Spinal cord (tissue), 10 donors: ENCODE measurements around the gene GABRB1. TPM values are rescaled to one million over a fixed set of nuclear protein-coding genes. Genes with fewer than 3 reads are reported as not detected.

Experiments
- DNase-seq, 6 donors: peaks; one replicate each; pipeline versions ENCODE4 v3.0.0 to v3.0.0-alpha.2; 2013 to 2015; ENCODE audit warnings: low spot score in 6 of 6, low read depth in 4 of 6
- H3K27ac ChIP-seq: one replicate; pipeline ENCODE4 v1.5.1; 2013; ENCODE audit warnings: low read depth, low read length, control low read depth
- H3K27me3 ChIP-seq: one replicate; pipeline ENCODE4 v1.6.1; 2013; ENCODE audit warnings: low read length; ENCODE audit not compliant: control insufficient read depth, insufficient read depth
- H3K36me3 ChIP-seq: one replicate; pipeline ENCODE4 v1.6.1; 2013; ENCODE audit warnings: low read length; ENCODE audit not compliant: control insufficient read depth, insufficient read depth
- H3K4me1 ChIP-seq: one replicate; pipeline ENCODE4 v1.6.1; 2013; ENCODE audit warnings: low read length; ENCODE audit not compliant: control insufficient read depth, insufficient read depth
- H3K4me3 ChIP-seq: one replicate; pipeline ENCODE4 v1.5.1; 2013; ENCODE audit warnings: low read depth, low read length, control low read depth
- H3K9me3 ChIP-seq: one replicate; pipeline ENCODE4 v1.6.1; 2013; ENCODE audit warnings: low read length; ENCODE audit not compliant: control insufficient read depth, insufficient read depth
- WGBS: methylation state at CpG from one replicate; pipeline ENCODE4 v1.1.5; 2013; ENCODE audit warnings: missing lambda C conversion rate; ENCODE audit not compliant: insufficient coverage; 5-methylcytosine and 5-hydroxymethylcytosine counted together
- polyA plus RNA-seq, 2 donors: library from polyadenylated mRNA; unstranded; fragments of 120-200 nt; gene quantifications; one replicate each; pipeline ENCODE4 v1.2.1, GENCODE V29; 2013; ENCODE audit not compliant: insufficient read length in 2 of 2
- total RNA-seq, 2 donors: library from RNA; depleted of rRNA in 1 of 2; stranded (reverse); fragments of 120-200 nt in 1 of 2; fragments of >200 nt in 1 of 2; gene quantifications; one replicate each; pipeline versions ENCODE4 v1.2.3 to v1.2.4, GENCODE V29; 2013 to 2014
- donor health status: healthy.

The GABRB1 gene
- total and polyA plus RNA-seq, 4 donors, result 5.1 to 49.1 (median 10.3) TPM

- Histone ChIP-seq H3K9me3 (no peaks in the 10 kb centered on the region), H3K27ac (no peak overlapping the region), H3K27me3 (no peaks in the 10 kb centered on the region), H3K4me1 (no peaks in the 10 kb centered on the region), H3K4me3 (no peak overlapping the region), H3K36me3 (no peaks in the 10 kb centered on the region)
- no CpG with 5 or more reads among the region's 1 CpG for WGBS
- peak in 1 of 6 donors; percentile 53 for DNase-seq
Observed at GRCh38 chr4:47095884-47096283, 64.5 kb downstream of the GABRB1 start.

- Histone ChIP-seq H3K27me3 (no peaks in the 10 kb centered on the region), H3K27ac (no peak overlapping the region), H3K4me1 (no peaks in the 10 kb centered on the region), H3K9me3 (no peaks in the 10 kb centered on the region), H3K4me3 (no peak overlapping the region), H3K36me3 (no peaks in the 10 kb centered on the region)
- DNase-seq, result no peak
- no CpG with 5 or more reads among the region's 1 CpG for WGBS
Observed at GRCh38 chr4:47101453-47101852, 70.1 kb downstream of the GABRB1 start.

GRCh38 chr4:47104986-47105385 lies 73.6 kb downstream of the GABRB1 start:
- 100% methylated on average over 1 of the region's 1 CpG for WGBS

GRCh38 chr4:47106561-47106960 lies 75.2 kb downstream of the GABRB1 start:
- WGBS, result no CpG with 5 or more reads among the region's 1 CpG
- Histone ChIP-seq H3K27me3 (no peaks in the 10 kb centered on the region), H3K36me3 (no peaks in the 10 kb centered on the region), H3K4me3 (no peak overlapping the region), H3K27ac (no peak overlapping the region), H3K9me3 (no peaks in the 10 kb centered on the region), H3K4me1 (no peaks in the 10 kb centered on the region)
- no peak for DNase-seq

More at GRCh38 chr4:47104986-47105385, 73.6 kb downstream of the GABRB1 start:
- Histone ChIP-seq H3K4me3 (no peak overlapping the region), H3K9me3 (no peaks in the 10 kb centered on the region), H3K4me1 (no peaks in the 10 kb centered on the region), H3K27me3 (no peaks in the 10 kb centered on the region), H3K36me3 (no peaks in the 10 kb centered on the region), H3K27ac (no peak overlapping the region)
- no peak for DNase-seq

GRCh38 chr4:47109379-47109778 lies 78.0 kb downstream of the GABRB1 start:
- Histone ChIP-seq H3K9me3 (no peaks in the 10 kb centered on the region), H3K27me3 (no peaks in the 10 kb centered on the region), H3K4me1 (no peaks in the 10 kb centered on the region), H3K36me3 (no peaks in the 10 kb centered on the region), H3K4me3 (no peak overlapping the region), H3K27ac (no peak overlapping the region)
- 100% methylated on average over 1 of the region's 2 CpGs for WGBS
- no peak for DNase-seq

- Histone ChIP-seq H3K27ac (no peak overlapping the region), H3K4me3 (no peak overlapping the region), H3K9me3 (no peaks in the 10 kb centered on the region), H3K4me1 (no peaks in the 10 kb centered on the region), H3K36me3 (no peaks in the 10 kb centered on the region), H3K27me3 (no peaks in the 10 kb centered on the region)
- no CpG with 5 or more reads among the region's 1 CpG for WGBS
- peak in 1 of 6 donors; percentile 58 for DNase-seq
Observed at GRCh38 chr4:47110546-47111132, 79.3 kb downstream of the GABRB1 start.

GRCh38 chr4:47118192-47118929 lies 87.0 kb downstream of the GABRB1 start:
- H3K4me1 ChIP-seq, result no peaks in the 10 kb centered on the region
- H3K27me3 ChIP-seq, result no peaks in the 10 kb centered on the region
- no peak overlapping the region for H3K4me3 ChIP-seq
- no peak overlapping the region for H3K27ac ChIP-seq
- peak in 1 of 6 donors; percentile 27 for DNase-seq
- no peaks in the 10 kb centered on the region for H3K36me3 ChIP-seq
- H3K9me3 ChIP-seq, result no peaks in the 10 kb centered on the region
- WGBS, result no CpG with 5 or more reads among the region's 3 CpGs

- H3K27ac ChIP-seq, result no peak overlapping the region
- WGBS, result no CpG with 5 or more reads among the region's 1 CpG
- H3K9me3 ChIP-seq, result no peaks in the 10 kb centered on the region
- no peaks in the 10 kb centered on the region for H3K36me3 ChIP-seq
- H3K27me3 ChIP-seq, result no peaks in the 10 kb centered on the region
- H3K4me1 ChIP-seq, result no peaks in the 10 kb centered on the region
- H3K4me3 ChIP-seq, result no peak overlapping the region
- DNase-seq, result peak in 1 of 6 donors; percentile 44
Observed at GRCh38 chr4:47120783-47121182, 89.4 kb downstream of the GABRB1 start.

- no CpG with 5 or more reads among the region's 4 CpGs for WGBS
- Histone ChIP-seq H3K4me1 (no peaks in the 10 kb centered on the region), H3K36me3 (no peaks in the 10 kb centered on the region), H3K27me3 (no peaks in the 10 kb centered on the region), H3K9me3 (no peaks in the 10 kb centered on the region), H3K4me3 (no peak overlapping the region), H3K27ac (no peak overlapping the region)
- peak; percentile 24 to 89 (median 50) for DNase-seq
Observed at GRCh38 chr4:47122592-47123291, 91.4 kb downstream of the GABRB1 start.
